ENCODE results near the gene SMTNL1. TPM values are rescaled to one million over a fixed set of nuclear protein-coding genes. Genes with fewer than 3 reads are reported as not detected.

Gene SMTNL1
- total and polyA plus RNA-seq, 9 of the 15 experiments (the other 6 are each of a cell fraction or from before 2014, with no cell fraction given) = not detected

GRCh38 chr11:57493507-57494503 lies 43.6 kb upstream of the SMTNL1 start (continued):
- no peak for TF ChIP-seq MTA1 (IDR thresholded peaks at IDR 0.05; ENCODE audit: borderline replicate concordance)
- TF ChIP-seq HIVEP1 (CRISPR knock-in tag; IDR thresholded peaks at IDR 0.05) = no peak
- no peak for TF ChIP-seq LARP7 (IDR thresholded peaks at IDR 0.05)
- no peak for TF ChIP-seq TFAM (CRISPR knock-in tag; conservative IDR thresholded peaks at IDR 0.05)
- TF ChIP-seq ZNF212 (CRISPR knock-in tag; IDR thresholded peaks at IDR 0.05) = no peak
- TF ChIP-seq PKNOX1 (IDR thresholded peaks at IDR 0.05) = peak; percentile 5; the same call in 1 of the 2 replicates
- peak; percentile 92 for TF ChIP-seq ZEB2 (IDR thresholded peaks at IDR 0.05)
- no peak for TF ChIP-seq MAFG (tag; conservative IDR thresholded peaks at IDR 0.05)
- no peak for TF ChIP-seq ZNF449 (CRISPR knock-in tag; IDR thresholded peaks at IDR 0.05)
- no peak for TF ChIP-seq PPARD (CRISPR knock-in tag; IDR thresholded peaks at IDR 0.05)
- no peak for TF ChIP-seq MBD2 (IDR thresholded peaks at IDR 0.05; ENCODE audit: borderline replicate concordance, low read depth)
- TF ChIP-seq ZBTB17 (CRISPR knock-in tag; IDR thresholded peaks at IDR 0.05) = peak; percentile 63; the same call in 1 of the 2 replicates
- TF ChIP-seq KDM2B (CRISPR knock-in tag; IDR thresholded peaks at IDR 0.05) = no peak
- TF ChIP-seq ZNF707 (CRISPR knock-in tag; conservative IDR thresholded peaks at IDR 0.05) = peak; percentile 29; the same call in 1 of the 2 replicates
- no peak for TF ChIP-seq BRF2 (IDR thresholded peaks at IDR 0.05; ENCODE audit: borderline replicate concordance, insufficient read depth, insufficient read length)
- no peak for TF ChIP-seq KHSRP (IDR thresholded peaks at IDR 0.05)
- TF ChIP-seq ZNF165 (CRISPR knock-in tag; IDR thresholded peaks at IDR 0.05; ENCODE audit: borderline replicate concordance) = no peak
- no peak for TF ChIP-seq BRCA1 (IDR thresholded peaks at IDR 0.05)
- no peak for TF ChIP-seq BRCA1 (CRISPR knock-in tag; IDR thresholded peaks at IDR 0.05)
- 0 out of 2 replicates have a peak, but pooled peaks have one; percentile 18 for TF ChIP-seq ZNF263 (CRISPR knock-in tag; IDR thresholded peaks at IDR 0.05; ENCODE audit: borderline replicate concordance)
- no peak for TF ChIP-seq ELK3 (CRISPR knock-in tag; IDR thresholded peaks at IDR 0.05)
- no peak for TF ChIP-seq CGGBP1 (CRISPR knock-in tag; IDR thresholded peaks at IDR 0.05)
- no peak for TF ChIP-seq TBP (optimal IDR thresholded peaks at IDR 0.05; ENCODE audit: low read depth, low read length)
- peak; percentile 99 for TF ChIP-seq CEBPG (CRISPR knock-in tag; IDR thresholded peaks at IDR 0.05)
- TF ChIP-seq CEBPG (tag; conservative IDR thresholded peaks at IDR 0.05 in 1 of 2, IDR thresholded peaks at IDR 0.05 in 1 of 2) = peak; percentile 89 to 93
- peak; percentile 87 for TF ChIP-seq ZNF668 (CRISPR knock-in tag; IDR thresholded peaks at IDR 0.05)

All from K562 (cell line).